HG03095 (cell line): ENCODE measurements around the gene S100A3.
"Not testable (repeated sequence)": the region's sequence is repeated elsewhere in the genome, so short reads cannot be mapped to it uniquely, and the experiment has no call there.

Source experiments
- ATAC-seq: cut with Tn5 transposase; IDR thresholded peaks from one replicate; pipeline ENCODE4 v1.9.1; 2021; ENCODE audit warnings: moderate library complexity; ENCODE audit not compliant: unreplicated experiment

S100A3 gene

DNA sequence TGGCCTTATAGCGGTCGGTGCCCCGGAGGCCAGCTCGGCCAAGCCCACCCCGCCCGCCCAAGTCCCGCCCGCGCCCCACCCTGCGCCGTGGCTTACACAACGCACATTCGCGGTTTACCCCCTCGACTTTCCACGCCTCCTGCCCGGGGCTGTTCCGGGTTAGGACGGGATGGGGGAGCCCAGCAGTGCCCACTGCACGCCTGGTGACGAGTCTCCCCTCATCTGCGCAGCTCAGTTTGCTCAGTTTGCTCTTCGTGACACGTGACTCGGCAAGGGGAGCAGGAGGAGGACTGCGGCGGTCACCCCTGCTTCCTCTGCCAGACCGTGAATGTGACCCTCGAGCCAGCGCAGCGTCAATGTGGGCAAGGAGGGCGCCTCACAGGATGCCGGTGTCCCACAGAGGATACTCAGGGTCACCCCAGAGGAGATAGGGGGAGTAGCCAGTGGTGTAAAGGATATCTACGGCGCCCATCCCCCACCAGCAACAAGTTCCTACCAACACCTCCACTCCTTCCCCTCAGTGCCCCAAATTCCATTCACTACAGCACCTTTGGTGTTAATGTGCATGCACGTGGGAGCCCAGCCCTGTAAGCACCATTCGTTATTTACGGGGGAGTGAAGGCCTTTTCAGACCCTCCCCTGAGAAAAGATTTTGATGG lies 12.9 kb downstream of the S100A3 start:
- no peak for ATAC-seq

DNA sequence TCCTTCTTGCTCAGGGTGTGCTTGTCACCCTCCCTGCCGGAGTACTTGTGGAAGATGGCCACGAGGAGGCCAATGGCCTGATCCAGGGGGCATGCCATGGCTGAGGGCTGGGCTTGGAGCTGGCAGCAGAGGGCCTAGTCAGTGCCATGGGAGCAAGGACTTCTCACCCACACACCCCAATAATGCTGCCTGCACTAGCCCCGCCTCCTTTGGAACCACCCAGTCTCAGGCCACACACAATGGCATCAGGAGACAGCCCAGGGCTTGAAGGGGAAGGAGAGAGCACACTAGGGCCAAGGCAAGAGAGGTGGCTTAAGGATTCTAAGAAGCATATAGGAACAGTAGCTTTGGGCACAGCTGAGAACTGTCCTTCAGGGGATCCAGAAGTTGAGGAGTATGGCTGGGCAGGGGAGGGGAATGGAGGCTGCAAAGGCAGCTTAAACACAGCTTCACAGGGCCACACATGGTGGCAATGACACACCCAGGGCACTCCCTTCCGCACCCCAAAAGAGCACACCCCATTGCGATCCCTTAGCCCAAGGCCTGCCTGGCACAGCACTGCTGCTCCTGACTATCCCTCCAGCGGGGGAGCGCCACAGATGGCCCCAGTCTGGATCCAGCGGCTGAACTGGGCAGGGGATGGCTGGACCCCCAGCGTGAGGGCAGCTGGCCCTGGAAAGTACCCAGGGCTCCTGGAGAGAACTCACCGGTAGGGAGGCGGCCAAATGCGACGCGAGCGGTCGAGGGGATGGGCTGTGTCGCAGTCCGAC lies 13.6 kb downstream of the S100A3 start, which contains the start of gene S100A6:
TSS of gene S100A6 (minus strand) at position 750 of the 770 bp plus-strand sequence. CDS start at position 98, 652 bp downstream.
- no peak for ATAC-seq

DNA sequence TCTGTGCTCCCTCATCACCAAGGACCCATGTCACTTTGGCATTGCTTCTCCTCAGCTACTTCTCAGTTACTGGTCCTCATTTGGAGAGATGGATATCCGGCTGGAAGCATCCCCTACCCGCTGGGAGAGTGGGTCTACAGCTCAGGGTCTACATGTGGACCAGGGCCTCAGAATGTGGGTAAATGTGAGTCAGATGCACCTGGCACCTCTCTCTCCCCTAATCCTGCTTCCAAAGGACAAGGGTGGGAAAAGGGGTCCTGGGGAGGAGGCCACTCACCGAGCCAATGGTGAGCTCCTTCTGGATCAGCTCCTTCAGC lies 14.2 kb downstream of the S100A3 start:
- ATAC-seq = no peak

DNA sequence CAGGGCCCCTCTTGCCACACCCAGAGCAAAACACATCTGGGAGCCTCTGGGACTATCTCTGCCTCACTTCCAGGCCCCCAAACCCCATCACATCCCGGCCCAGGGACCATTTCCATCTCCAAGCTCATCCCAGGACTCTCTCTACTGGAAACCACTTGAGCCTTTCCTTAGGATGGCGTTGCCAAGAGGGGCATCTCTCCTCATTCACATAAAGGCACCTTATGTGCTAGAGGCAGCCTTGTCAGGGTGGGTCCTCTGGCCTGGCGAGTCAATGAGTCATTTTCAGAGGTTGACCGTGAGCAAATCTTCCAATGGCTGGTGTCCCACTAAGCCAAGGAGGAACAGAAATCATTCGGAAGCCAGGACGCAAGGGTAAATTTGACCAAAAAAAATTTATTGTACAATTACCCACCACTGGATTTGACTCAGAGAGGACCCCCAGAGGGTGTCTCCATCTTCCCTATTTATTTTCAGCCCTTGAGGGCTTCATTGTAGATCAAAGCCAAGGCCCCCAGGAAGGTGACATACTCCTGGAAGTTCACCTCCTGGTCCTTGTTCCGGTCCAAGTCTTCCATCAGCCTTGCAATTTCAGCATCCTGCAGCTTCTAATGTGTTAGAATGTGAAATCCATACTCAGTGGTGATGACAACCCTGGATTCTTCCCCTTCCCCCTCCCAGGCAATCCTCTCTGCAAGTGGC lies 14.7 kb downstream of the S100A3 start:
- no peak for ATAC-seq

DNA sequence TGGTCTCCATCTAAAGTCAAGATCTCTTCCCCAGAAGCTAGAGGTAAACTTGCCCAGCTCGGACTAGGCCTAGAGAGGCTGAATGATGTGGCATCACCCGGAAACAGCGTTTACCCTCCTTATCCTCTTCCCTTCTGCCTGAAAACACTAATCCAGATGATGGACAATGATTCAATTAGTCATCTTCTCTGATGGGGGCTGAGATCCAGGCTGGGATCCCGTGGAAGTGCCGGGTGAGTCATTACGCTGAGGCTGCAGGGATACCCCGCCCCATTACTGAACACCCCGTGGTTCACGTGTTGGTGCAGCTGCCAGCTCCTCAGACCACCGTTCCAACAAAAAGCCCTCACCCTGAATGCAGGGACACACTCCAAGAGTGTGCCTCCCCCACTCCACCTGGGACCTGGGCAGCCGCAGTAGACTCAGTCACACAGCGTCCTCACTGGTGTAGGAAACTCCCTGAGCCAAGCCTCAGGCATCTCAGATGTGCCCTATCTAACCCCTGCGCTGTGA lies 15.3 kb downstream of the S100A3 start:
- ATAC-seq = no peak

DNA sequence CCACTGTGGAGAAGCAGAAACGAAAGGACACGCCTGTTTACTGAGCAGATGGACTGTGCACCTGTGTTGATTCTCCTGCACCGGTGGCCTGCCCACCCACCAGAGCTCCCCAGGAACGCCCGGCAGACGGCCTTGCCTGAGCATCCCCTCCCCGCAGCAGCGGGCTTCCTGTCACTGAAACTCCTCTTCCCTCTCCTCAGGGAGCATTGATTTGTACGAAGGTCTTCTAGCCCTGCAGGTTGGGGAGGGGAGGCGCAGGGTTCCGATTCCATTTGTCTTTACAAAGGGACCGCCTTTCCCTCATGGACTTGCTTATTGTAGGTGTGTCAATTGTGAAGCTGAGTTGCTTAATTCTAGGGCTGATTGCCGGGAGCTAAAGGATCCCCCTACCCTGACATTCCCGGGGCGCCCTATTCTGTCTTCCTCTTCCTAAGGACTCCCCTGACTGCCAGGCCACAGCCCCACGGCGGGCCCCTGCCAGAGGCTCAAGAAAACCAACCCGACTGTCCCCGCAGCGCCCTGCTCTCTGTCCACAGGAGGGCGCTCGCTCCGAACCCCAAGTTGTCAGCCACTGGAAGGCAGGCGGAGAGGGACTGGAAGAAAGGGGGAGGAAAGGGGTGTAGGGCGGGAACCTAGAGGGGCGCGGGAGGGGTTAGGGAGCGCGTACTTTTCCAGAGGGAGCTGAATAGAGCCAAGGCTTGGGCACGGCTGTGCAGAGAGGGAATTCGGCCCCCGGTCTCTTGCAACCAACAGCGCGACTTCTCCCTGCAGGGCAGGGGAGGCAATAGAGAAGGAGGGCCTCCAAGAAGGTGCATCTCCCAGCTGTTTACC lies 16.1 kb downstream of the S100A3 start:
- ATAC-seq = no peak

DNA sequence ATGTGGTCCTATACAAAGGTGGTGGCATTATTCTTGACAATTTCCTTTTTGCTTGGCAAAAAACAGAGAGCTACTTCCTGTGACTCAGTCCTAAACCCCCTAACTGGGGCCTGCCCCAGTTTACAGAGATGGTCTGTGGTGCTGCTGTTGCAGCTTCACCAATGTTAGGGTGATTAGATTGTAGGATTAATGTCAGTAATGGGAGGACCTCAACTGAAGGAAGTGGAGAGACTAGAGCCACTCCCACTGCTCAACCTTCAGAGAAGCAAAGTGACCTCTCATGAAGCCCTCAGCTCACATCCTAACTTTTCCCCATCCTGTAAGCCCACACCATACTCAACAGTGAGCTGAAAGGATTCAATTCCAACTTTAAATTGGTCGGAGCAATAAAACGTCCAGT lies 16.9 kb downstream of the S100A3 start:
- ATAC-seq = no peak

DNA sequence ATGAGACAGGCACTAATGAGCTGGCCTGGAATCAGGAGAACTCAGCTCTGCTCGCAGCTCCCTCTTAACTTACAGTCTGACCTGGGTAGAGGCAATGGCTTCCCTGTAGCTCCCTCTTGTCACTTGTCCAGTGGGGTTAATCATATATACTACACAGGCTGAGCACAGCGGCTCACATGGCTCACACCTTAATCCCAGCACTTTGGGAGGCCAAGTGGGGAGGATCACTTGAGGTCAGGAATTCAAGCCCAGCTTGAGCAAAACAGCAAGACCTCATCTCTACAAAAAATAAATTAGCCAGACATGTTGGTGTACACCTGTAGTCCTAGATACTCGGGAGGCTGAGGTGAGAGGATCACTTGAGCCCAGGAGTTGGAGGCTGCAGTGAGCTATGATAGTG lies 17.4 kb downstream of the S100A3 start:
- no peak for ATAC-seq

DNA sequence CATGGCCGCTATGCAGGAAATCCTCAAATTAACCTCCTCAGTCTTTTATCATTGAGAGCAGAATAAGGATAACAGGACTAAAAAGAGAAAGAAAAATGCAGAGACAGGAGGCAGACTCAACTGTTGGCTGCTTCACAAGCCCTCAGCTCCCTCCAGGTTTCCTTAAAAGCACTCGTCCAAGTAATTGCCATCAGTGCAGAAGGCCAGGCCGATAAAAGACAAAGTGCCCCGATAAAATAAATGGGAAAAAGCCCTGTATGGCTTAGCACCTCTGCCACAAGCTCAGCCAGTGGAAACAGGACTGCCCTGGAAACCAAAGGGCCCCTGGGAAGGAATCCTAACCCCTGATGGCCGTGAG lies 21.4 kb downstream of the S100A3 start:
- ATAC-seq = no peak

DNA sequence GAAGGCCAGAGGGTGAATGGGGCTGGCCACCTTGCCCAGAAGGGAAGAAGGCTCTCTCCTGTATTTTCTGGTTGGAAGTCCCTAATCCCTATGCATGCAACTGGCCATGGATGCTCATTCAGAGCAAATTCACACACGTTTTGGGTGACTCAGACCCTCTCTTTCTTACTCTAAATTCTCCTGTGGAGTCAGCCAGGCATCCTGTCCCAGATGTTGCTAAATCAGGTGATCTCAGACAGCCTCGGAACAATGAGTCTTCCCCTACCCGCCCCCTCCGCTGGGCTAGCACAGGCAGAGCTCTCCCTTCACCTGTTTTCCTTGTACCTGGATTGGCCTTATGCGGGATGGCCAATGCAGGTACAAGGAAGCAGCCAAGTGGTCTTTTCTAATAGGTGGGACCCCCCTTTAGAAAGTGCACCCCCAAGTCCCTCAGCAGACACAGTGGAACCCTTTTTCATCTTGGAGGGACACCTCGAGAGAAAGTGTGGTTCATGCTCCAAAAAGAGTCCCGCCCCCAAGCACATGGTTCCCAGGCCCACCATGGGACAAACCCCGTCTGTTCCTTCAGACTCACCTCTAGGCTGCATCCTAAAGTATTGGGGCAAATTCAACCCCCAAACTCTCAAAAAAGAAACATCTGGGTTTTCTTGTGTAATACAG lies 21.9 kb downstream of the S100A3 start:
- no peak for ATAC-seq

DNA sequence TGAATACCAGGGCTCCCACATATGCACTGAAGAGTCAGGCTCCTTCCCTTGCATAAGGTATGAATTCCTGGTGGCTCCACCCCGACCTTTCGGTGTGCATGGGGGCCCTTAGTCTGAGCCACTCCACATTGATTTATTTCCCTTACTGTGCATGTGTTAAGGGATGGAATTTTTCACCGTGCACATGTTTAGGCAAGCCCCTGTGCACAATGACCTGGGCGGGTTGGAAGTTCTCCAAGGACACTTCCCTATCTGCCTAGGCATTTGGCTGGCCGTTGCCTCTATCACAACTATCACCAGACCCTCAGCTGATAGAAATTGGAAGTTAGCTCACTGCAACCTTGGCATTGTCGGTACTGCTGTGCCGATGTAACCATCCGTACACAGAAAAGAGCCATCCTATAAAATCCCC lies 22.9 kb downstream of the S100A3 start:
- no peak for ATAC-seq

DNA sequence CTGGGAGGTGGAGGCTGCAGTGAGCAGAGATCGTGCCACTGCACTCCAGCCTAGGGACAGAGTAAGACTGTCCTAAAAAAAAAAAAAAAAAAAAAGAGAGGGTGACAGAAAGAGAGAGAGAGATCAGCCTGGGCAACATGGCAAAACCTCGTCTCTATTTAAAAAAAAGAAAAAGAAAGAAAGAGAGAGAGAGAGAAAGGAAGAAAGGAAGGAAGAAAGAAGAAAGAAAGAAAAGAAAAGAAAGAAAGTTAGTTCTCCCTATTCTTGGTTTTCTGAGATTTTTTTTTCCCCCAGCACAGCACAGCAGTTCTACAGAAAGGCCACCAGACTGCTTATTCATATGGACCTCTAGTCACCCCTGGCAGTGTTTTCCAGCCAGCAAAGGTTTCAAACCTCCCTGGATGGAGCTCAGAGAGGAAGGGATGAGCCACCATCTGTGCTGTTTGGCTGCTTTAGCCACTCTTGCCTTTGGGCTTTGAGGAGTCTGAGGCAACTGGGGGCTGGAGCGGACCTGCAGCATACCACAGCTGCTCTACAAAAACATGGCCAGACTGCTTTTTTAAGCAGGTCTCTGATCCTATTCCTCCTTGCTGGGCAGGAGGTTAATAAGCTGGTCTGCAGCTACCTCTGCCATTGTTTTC lies 23.9 kb downstream of the S100A3 start:
- ATAC-seq = no peak

DNA sequence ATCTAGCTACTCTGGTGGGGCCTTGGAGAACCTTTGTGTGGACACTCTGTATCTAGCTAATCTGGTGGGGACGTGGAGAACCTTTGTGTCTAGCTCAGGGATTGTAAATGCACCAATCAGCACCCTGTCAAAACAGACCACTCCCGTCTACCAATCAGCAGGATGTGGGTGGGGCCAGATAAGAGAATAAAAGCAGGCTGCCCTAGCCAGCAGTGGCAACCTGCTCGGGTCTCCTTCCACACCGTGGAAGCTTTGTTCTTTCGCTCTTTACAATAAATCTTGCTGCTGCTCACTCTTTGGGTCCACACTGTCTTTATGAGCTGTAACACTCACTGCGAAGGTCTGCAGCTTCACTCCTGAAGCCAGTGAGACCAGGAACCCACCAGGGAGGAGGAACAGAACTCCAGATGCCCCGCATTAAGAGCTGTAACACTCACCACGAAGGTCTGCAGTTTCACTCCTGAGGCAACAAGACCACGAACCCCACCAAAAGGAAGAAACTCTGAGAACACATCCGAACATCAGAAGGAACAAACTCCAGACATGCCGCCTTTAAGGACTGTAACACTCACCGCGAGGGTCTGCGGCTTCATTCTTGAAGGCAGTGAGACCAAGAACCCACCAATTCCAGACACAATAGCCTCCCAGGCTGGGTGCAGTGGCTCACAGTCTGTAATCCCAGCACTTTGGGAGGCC lies 26.6 kb downstream of the S100A3 start:
- ATAC-seq = not testable (repeated sequence)

DNA sequence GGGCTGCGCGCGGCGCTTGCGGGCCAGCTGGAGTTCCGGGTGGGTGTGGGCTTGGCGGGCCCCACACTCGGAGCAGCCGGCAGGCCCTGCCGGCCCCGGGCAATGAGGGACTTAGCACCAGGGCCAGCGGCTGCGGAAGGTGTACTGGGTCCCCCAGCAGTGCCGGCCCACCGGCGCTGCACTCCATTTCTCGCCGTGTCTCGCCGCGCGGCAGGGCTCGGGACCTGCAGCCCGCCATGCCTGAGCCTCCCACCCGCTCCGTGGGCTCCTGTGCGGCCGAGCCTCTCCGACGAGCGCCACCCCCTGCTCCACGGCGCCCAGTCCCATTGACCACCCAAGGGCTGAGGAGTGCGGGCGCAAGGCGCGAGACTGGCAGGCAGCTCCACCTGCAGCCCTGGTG lies 27.2 kb downstream of the S100A3 start:
- not testable (repeated sequence) for ATAC-seq

DNA sequence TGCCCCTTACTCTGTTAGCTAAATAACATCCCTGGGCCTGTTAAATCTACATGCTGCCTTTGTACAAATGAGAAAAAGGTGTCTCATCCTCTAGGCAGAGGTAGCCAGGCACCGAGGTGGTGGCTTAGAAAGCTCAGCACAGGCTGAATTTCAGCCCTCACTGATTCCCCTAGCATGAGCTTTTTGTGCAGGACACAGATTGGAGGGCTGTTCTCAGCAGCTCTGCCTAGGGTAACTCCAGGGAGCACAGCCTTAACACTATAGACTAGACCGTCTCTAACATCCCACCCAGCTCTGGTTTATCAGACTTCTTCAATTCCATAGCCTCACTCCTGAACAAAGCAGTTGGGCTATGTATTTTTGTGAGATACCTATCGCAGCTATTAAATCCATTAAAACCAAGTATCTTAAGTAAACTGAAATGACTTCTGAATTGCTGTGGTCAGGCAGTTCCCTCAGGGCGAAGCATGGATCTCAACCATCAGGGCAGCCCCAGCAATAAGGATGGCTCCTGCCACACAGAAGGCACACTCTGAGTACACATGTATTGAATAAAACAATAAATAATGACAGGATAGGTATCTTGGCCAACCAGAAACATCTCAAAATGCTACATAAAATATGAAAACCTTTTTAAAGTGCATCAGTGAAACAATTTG lies 28.1 kb downstream of the S100A3 start:
- no peak for ATAC-seq

DNA sequence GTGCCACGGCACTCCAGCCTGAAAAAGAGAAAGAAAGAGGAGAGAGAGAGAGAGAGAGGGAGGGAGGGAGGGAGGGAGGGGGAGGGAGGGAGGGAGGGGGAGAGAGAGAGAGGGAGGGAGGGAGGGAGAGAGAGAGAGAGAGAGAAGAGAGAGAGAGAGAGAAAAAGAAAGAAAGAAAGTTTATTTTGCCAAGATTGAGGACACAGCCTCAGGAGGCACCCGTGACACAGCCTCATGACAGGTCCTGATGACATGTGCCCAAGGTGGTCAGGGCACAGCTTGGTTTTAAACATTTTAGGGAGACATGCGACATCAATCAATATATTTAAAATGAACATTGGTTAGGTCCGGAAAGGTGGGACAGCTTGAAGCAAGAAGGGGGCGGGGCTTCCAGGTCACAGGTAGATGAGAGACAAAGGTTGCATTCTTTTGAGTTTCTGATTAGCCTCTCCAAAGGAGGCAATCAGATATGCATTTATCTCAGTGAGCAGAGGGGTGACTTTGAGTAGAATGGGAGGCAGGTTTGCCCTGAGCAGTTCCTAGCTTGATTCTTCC lies 28.8 kb downstream of the S100A3 start:
- not testable (repeated sequence) for ATAC-seq

DNA sequence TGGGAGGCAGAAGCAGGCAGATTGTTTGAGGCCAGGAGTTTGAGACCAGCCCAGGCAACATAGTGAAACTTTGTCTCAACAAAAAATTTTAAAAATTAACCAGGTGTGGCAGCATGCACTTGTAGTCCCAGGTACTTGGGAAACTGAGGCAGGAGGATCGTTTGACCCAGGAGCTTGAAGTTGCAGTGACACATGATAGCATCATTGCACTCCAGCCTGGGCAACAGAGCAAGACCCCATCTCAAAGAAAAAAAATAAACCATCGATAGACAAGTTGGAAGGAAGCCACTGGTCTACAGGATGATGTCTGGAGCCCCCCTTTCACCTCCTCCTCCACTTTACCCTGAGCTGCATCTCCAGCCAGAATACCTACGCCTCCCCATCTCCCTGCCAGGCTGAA lies 29.8 kb downstream of the S100A3 start:
- ATAC-seq = no peak

DNA sequence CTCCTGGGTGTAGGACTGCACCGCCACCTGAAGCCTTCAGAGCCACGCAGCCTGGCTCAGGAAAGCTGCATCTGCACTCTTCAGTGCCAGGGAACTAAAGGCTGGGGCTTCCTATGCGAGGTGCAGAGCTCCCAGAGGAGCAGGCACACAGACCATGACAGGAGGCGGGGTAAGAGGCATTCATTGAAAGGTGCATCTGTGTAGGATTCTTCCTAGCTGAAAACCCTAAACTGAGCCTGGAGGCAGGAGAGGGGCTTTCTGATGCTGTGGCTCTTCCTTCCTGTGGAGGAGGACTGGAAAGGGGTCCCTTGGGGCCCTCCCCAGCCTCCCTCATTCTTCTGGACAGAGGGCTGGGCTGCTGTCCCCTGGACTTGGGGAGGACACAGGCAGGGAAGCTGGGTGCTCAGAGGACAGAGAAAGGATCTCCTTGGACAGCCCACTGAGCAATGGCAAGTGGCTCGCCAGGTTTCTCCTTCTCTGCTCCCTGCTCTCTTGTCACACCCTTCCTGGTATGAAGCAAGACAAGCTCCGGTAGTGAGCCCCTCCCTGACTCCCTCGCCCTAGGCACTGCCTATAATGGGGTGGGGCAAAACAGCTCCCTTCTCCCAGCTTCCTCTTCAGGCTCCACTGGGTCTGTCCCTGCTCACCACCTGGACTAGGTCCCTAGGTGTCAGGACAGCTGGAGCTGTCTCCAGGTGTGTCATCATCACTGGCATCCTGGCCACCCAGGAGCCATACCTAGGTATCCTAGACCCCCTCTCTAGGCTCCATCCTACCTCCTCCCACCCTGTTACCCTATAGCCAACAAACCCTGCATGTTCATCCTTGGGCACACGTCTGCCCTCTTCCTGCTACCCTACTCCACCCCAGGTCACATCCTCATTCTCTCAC lies 33.3 kb downstream of the S100A3 start:
- ATAC-seq = no peak
